Cerebellar cortex (tissue), 1 donor: ENCODE data around the gene TMEM141.

Source experiments
- DNase-seq: peaks from one replicate; pipeline ENCODE4 v3.0.0-alpha.2; 2015; ENCODE audit warnings: low spot score

Gene TMEM141

GRCh38 chr9:136814725-136815421 is 23.7 kb downstream of the TMEM141 start:
- no peak for DNase-seq

- DNase-seq = no peak
Measured at GRCh38 chr9:136815422-136815782, 24.3 kb downstream of the TMEM141 start.

GRCh38 chr9:136820971-136821825 is 30.1 kb downstream of the TMEM141 start:
- peak; percentile 47 for DNase-seq

- DNase-seq = peak; percentile 80
Measured at GRCh38 chr9:136821826-136822544, 30.8 kb downstream of the TMEM141 start.

GRCh38 chr9:136823136-136824046 is 32.2 kb downstream of the TMEM141 start:
- DNase-seq = peak; percentile 83

GRCh38 chr9:136824496-136825225 is 33.5 kb downstream of the TMEM141 start:
- DNase-seq = no peak

GRCh38 chr9:136825295-136826187 is 34.4 kb downstream of the TMEM141 start:
- DNase-seq = peak; percentile 49

GRCh38 chr9:136826188-136826541 is 35.0 kb downstream of the TMEM141 start:
- no peak for DNase-seq

GRCh38 chr9:136826703-136827582 is 35.8 kb downstream of the TMEM141 start:
- DNase-seq = peak; percentile 60

GRCh38 chr9:136827794-136828473 is 36.8 kb downstream of the TMEM141 start:
- no peak for DNase-seq

- no peak for DNase-seq
Measured at GRCh38 chr9:136828474-136829140, 37.5 kb downstream of the TMEM141 start.

- DNase-seq = no peak
Measured at GRCh38 chr9:136829412-136829811, 38.3 kb downstream of the TMEM141 start.

GRCh38 chr9:136829981-136830885 is 39.1 kb downstream of the TMEM141 start:
- peak; percentile 60 for DNase-seq

- DNase-seq = no peak
Measured at GRCh38 chr9:136831002-136831719, 40.0 kb downstream of the TMEM141 start.

- DNase-seq = no peak
Measured at GRCh38 chr9:136831720-136832104, 40.6 kb downstream of the TMEM141 start.

GRCh38 chr9:136832581-136832980 is 41.4 kb downstream of the TMEM141 start:
- no peak for DNase-seq
